ENCODE data around the gene PDE4B.
A peak's percentile ranks its signal among the peaks of the same experiment; 100 is the strongest.

The PDE4B gene

GRCh38 chr1:66168467-66168887 lies 375.8 kb downstream of the PDE4B start:
- DNase-seq (ENCODE audit: low read depth) = peak; percentile 49
- TF ChIP-seq, protein P1, sequence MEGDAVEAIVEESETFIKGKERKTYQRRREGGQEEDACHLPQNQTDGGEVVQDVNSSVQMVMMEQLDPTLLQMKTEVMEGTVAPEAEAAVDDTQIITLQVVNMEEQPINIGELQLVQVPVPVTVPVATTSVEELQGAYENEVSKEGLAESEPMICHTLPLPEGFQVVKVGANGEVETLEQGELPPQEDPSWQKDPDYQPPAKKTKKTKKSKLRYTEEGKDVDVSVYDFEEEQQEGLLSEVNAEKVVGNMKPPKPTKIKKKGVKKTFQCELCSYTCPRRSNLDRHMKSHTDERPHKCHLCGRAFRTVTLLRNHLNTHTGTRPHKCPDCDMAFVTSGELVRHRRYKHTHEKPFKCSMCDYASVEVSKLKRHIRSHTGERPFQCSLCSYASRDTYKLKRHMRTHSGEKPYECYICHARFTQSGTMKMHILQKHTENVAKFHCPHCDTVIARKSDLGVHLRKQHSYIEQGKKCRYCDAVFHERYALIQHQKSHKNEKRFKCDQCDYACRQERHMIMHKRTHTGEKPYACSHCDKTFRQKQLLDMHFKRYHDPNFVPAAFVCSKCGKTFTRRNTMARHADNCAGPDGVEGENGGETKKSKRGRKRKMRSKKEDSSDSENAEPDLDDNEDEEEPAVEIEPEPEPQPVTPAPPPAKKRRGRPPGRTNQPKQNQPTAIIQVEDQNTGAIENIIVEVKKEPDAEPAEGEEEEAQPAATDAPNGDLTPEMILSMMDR (conservative IDR thresholded peaks at IDR 0.05; ENCODE audit: low read length) = no peak

GRCh38 chr1:66168948-66169671 lies 376.4 kb downstream of the PDE4B start:
- no peak for DNase-seq (ENCODE audit: low read depth)
- no peak overlapping the region for H3K4me3 ChIP-seq (ENCODE audit: low read length)
- TF ChIP-seq, protein P1 (conservative IDR thresholded peaks at IDR 0.05; ENCODE audit: low read length) = no peak

More at GRCh38 chr1:66168467-66168887, 375.8 kb downstream of the PDE4B start:
- H3K4me3 ChIP-seq (ENCODE audit: low read length) = no peak overlapping the region

DNA sequence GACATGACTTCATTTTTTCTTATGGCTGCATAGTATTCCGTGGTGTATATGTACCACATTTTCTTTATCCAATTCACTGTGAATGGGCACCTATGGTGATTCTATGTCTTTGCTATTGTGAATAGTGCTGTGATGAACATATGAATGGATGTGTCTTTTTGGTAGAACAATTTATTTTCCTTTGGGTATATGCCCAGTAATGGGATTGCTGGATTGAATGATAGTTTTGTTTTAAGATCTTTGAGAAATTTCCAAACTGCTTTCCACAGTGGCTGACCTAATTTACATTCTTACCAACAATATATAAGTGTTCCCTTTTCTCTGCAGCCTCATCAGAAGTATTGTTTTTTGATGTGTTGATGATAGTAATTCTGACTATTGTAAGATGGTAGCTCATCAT lies 379.6 kb downstream of the PDE4B start:
- TF ChIP-seq, protein P1 (conservative IDR thresholded peaks at IDR 0.05; ENCODE audit: low read length) = no peak
- H3K4me3 ChIP-seq (ENCODE audit: low read length) = no peak overlapping the region
- DNase-seq (ENCODE audit: low read depth) = no peak

GRCh38 chr1:66175098-66175497 lies 382.4 kb downstream of the PDE4B start:
- TF ChIP-seq, protein P1 (conservative IDR thresholded peaks at IDR 0.05; ENCODE audit: low read length) = no peak
- DNase-seq (ENCODE audit: low read depth) = no peak
- no peak overlapping the region for H3K4me3 ChIP-seq (ENCODE audit: low read length)

DNA sequence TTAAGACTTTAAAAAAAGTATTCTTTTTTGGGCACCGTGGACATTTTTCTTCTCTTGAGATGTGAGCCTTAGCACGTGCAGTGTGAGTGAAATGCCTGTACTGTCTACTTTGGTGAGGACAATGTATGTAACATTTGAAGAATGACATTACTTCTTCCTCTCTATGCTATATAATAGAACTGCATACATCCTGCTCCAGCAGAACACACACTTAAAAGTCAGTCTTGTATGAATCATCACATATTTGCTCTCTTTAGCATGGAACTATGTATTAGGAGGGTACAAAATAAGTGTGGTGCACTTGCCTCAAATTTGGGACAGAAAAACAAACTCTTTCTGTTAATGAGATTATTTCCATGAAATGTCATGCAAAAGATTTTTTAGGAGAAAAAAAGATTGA lies 382.9 kb downstream of the PDE4B start:
- TF ChIP-seq, protein P1 (conservative IDR thresholded peaks at IDR 0.05; ENCODE audit: low read length) = no peak
- DNase-seq (ENCODE audit: low read depth) = no peak

DNA sequence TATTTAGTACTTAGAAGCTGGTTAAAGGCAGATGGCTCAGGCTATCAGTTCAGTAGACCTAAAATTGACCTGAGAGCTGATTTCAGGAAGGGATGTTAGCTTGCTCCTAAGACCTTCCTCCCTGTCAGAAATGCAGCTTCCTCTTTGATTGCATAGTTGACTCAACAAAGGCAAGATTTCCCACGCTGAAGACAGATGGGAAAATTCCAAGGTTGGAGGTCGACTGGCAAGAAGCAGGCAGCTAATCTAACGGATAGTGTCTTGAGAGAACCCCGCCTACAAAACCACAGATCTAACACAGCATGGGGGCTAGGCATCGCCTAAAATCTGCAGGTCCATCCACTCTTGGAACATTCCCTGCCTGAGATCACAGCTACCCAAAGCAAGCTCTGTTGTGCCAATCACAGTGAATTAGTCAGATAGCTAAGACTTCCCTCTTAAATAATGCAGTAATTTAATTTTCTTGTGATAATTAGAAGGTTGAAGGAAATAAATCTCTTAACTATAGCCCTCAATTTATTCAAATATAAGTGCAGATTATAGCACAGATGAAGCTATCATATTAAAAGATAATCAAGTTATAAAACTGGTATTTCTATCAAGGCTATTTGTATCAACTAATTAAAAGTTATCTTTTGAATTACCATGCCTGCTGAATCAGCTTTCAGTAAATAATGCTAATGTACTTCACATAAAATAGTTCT lies 383.5 kb downstream of the PDE4B start:
- DNase-seq (ENCODE audit: low read depth) = peak; percentile 9
- TF ChIP-seq, protein P1 (conservative IDR thresholded peaks at IDR 0.05; ENCODE audit: low read length) = no peak
- no peak overlapping the region for H3K4me3 ChIP-seq (ENCODE audit: low read length)

More for the DNA sequence above, 382.9 kb downstream of the PDE4B start:
- H3K4me3 ChIP-seq (ENCODE audit: low read length) = no peak overlapping the region

DNA sequence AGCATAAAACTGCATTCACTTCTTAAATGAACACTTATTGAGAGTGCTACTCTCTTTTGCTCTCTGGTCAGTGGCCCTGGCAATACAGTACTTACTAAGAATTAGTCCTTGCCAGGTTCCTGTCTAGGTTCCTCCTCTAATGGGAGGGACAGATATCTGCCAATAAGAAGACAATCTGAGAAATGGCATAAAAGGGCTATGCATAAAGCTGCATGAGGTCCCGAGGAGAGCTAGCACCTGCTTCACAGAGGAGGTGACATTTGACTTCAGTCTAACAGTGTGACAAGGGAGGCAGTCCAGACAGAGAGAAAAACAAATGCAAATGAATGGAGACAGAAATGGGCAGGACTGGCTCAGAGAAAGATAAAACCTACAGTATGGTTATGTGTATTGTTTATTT lies 384.1 kb downstream of the PDE4B start:
- H3K4me3 ChIP-seq (ENCODE audit: low read length) = no peak overlapping the region
- DNase-seq (ENCODE audit: low read depth) = no peak
- TF ChIP-seq, protein P1 (conservative IDR thresholded peaks at IDR 0.05; ENCODE audit: low read length) = no peak
